ENCODE data around the gene CPE. TPM values are rescaled to one million over a fixed set of nuclear protein-coding genes. Genes with fewer than 3 reads are reported as not detected.

The CPE gene
- total RNA-seq, 4 donors from 2014 or later = 104 to 116 (median 108) TPM

- intact Hi-C loops (cut with DNase I) = no loop called here
- TF ChIP-seq EP300 (IDR thresholded peaks at IDR 0.05) (no peak), CTCF (IDR thresholded peaks at IDR 0.05) (no peak), POLR2A (IDR thresholded peaks at IDR 0.05; ENCODE audit: low read depth) (no peak), POLR2AphosphoS5 (IDR thresholded peaks at IDR 0.05) (no peak)
- Histone ChIP-seq H3K27me3 (no peaks in the 10 kb centered on the region), H3K27ac (replicated peaks in 1 of 4) (no peak overlapping the region), H3K36me3 (no peaks in the 10 kb centered on the region), H3K4me1 (no peaks in the 10 kb centered on the region), H3K9me3 (no peaks in the 10 kb centered on the region), H3K4me3 (no peak overlapping the region)
- no peak for DNase-seq (ENCODE audit: extremely low spot score)
- 100% methylated on average over 4 of the region's 4 CpGs for WGBS
Observed at GRCh38 chr4:165403637-165404036, 24.8 kb downstream of the CPE start.

GRCh38 chr4:165404080-165404479 lies 25.3 kb downstream of the CPE start:
- H3K27me3 ChIP-seq = no peaks in the 10 kb centered on the region
- intact Hi-C loops (cut with DNase I) = no loop called here
- no peaks in the 10 kb centered on the region for H3K36me3 ChIP-seq
- DNase-seq (ENCODE audit: extremely low spot score) = no peak
- no peak overlapping the region for H3K4me3 ChIP-seq
- H3K9me3 ChIP-seq = no peaks in the 10 kb centered on the region
- 100% methylated on average over 7 of the region's 8 CpGs for WGBS
- H3K27ac ChIP-seq (replicated peaks in 1 of 4) = no peak overlapping the region
- TF ChIP-seq CTCF (IDR thresholded peaks at IDR 0.05) (no peak), POLR2AphosphoS5 (IDR thresholded peaks at IDR 0.05) (no peak), EP300 (IDR thresholded peaks at IDR 0.05) (no peak), POLR2A (IDR thresholded peaks at IDR 0.05; ENCODE audit: low read depth) (no peak)
- H3K4me1 ChIP-seq = no peaks in the 10 kb centered on the region

- 90% methylated on average over 2 of the region's 4 CpGs for WGBS
- H3K27me3 ChIP-seq = no peaks in the 10 kb centered on the region
- no peaks in the 10 kb centered on the region for H3K9me3 ChIP-seq
- no peaks in the 10 kb centered on the region for H3K36me3 ChIP-seq
- no peak for DNase-seq (ENCODE audit: extremely low spot score)
- no peak overlapping the region for H3K4me3 ChIP-seq
- no peaks in the 10 kb centered on the region for H3K4me1 ChIP-seq
- H3K27ac ChIP-seq (replicated peaks in 1 of 4) = no peak overlapping the region
- TF ChIP-seq EP300 (IDR thresholded peaks at IDR 0.05) = no peak
- no peak for TF ChIP-seq POLR2AphosphoS5 (IDR thresholded peaks at IDR 0.05)
- TF ChIP-seq CTCF (IDR thresholded peaks at IDR 0.05) = no peak
- TF ChIP-seq POLR2A (IDR thresholded peaks at IDR 0.05; ENCODE audit: low read depth) = no peak
- intact Hi-C loops (cut with DNase I) = no loop called here
Observed at GRCh38 chr4:165404696-165405095, 25.9 kb downstream of the CPE start.

- 44% methylated on average over 2 of the region's 2 CpGs for WGBS
- TF ChIP-seq POLR2A (IDR thresholded peaks at IDR 0.05; ENCODE audit: low read depth) (no peak), EP300 (IDR thresholded peaks at IDR 0.05) (no peak), POLR2AphosphoS5 (IDR thresholded peaks at IDR 0.05) (no peak), CTCF (IDR thresholded peaks at IDR 0.05) (no peak)
- Histone ChIP-seq H3K27me3 (no peaks in the 10 kb centered on the region), H3K9me3 (no peaks in the 10 kb centered on the region), H3K27ac (replicated peaks in 1 of 4) (no peak overlapping the region), H3K4me1 (peaks cover 0 to 10% (median 1%) of the 10 kb centered on the region in 4 donors), H3K4me3 (no peak overlapping the region), H3K36me3 (no peaks in the 10 kb centered on the region)
- intact Hi-C loops (cut with DNase I) = no loop called here
- DNase-seq (ENCODE audit: extremely low spot score) = no peak
Observed at GRCh38 chr4:165410214-165410613, 31.4 kb downstream of the CPE start.

- 89% methylated on average over 10 of the region's 10 CpGs for WGBS
- H3K9me3 ChIP-seq = no peaks in the 10 kb centered on the region
- H3K4me1 ChIP-seq = peaks cover 0 to 15% (median 0%) of the 10 kb centered on the region in 4 donors
- H3K27me3 ChIP-seq = no peaks in the 10 kb centered on the region
- TF ChIP-seq POLR2AphosphoS5 (IDR thresholded peaks at IDR 0.05) (no peak), POLR2A (IDR thresholded peaks at IDR 0.05; ENCODE audit: low read depth) (no peak), EP300 (IDR thresholded peaks at IDR 0.05) (no peak), CTCF (IDR thresholded peaks at IDR 0.05) (no peak)
- intact Hi-C loops (cut with DNase I) = no loop called here
- no peak for DNase-seq (ENCODE audit: extremely low spot score)
- no peak overlapping the region for H3K4me3 ChIP-seq
- H3K27ac ChIP-seq (replicated peaks in 1 of 4) = no peak overlapping the region
- no peaks in the 10 kb centered on the region for H3K36me3 ChIP-seq
Observed at GRCh38 chr4:165415910-165416309, 37.1 kb downstream of the CPE start.

All from esophagus muscularis mucosa (tissue), 4 donors.